Heart right ventricle (tissue), 16 donors: ENCODE results near the gene COX15. TPM values are rescaled to one million over a fixed set of nuclear protein-coding genes. Genes with fewer than 3 reads are reported as not detected.

Experiments
- ATAC-seq, 8 donors: fragments of 200-7000 bp; cut with Tn5 transposase; one replicate each; pipeline ENCODE4 v1.9.1; 2020; ENCODE audit warnings: mild to moderate bottlenecking in 8 of 8, moderate library complexity in 8 of 8, moderate number of reproducible peaks in 1 of 8
- DNase-seq, 2 donors: peaks; one replicate each; pipeline ENCODE4 v3.0.0-alpha.2; 2020
- H3K27ac ChIP-seq, 10 donors: fragments of 200-600 bp; sonication (generic) in 2 of 10; one replicate each; pipeline versions ENCODE4 v1.5.0 to v1.8.0; 2020 to 2022; ENCODE audit warnings: mild to moderate bottlenecking in 3 of 10
- H3K27me3 ChIP-seq, 7 donors: fragments of 200-600 bp; one replicate each; pipeline ENCODE4 v1.8.0; 2021 to 2022; ENCODE audit warnings: mild to moderate bottlenecking in 2 of 7
- H3K36me3 ChIP-seq, 9 donors: fragments of 200-600 bp; sonication (generic) in 1 of 9; one replicate each; pipeline versions ENCODE4 v1.5.0 to v1.8.0; 2020 to 2022; ENCODE audit warnings: mild to moderate bottlenecking in 2 of 9
- H3K4me1 ChIP-seq, 9 donors: fragments of 200-600 bp; sonication (generic) in 1 of 9; one replicate each; pipeline versions ENCODE4 v1.5.0 to v1.8.0; 2020 to 2022; ENCODE audit warnings: mild to moderate bottlenecking in 4 of 9
- H3K4me3 ChIP-seq, 10 donors: fragments of 200-600 bp; sonication (generic) in 2 of 10; one replicate each; pipeline versions ENCODE4 v1.5.0 to v1.8.0; 2020 to 2022; ENCODE audit warnings: mild to moderate bottlenecking in 7 of 10, moderate library complexity in 2 of 10
- H3K9me3 ChIP-seq, 11 donors: fragments of 200-600 bp in 10 of 11; sonication (generic) in 2 of 11; one replicate each; pipeline versions ENCODE4 v1.5.0 to v1.8.0; 2013 to 2022; ENCODE audit warnings: mild to moderate bottlenecking in 2 of 11, control low read depth in 1 of 11, moderate library complexity in 1 of 11
- CTCF ChIP-seq, 9 donors: fragments of 200-600 bp; sonication (generic) in 2 of 9; IDR thresholded peaks; one replicate each; pipeline versions ENCODE4 v1.5.0 to v1.8.0; 2021 to 2022; ENCODE audit warnings: antibody characterized with exemption in 9 of 9, mild to moderate bottlenecking in 5 of 9, moderate library complexity in 1 of 9
- WGBS, 2 donors: extraction: QIAGEN DNeasy Blood & Tissue Kit; methylation state at CpG; one replicate each; pipeline ENCODE4 v1.1.7; 2013; ENCODE audit warnings: inconsistent platforms in 1 of 2; 5-methylcytosine and 5-hydroxymethylcytosine counted together
- intact Hi-C, 10 donors: fragments of 100-400 bp; cut with DNase I; formaldehyde crosslinking; loops; one replicate each; pipeline versions ENCODE4 v1.11.1 to v1.14.2; 2022
- polyA plus RNA-seq, 2 donors: library from polyadenylated mRNA; stranded (reverse); fragments of 200-250 nt; gene quantifications; one replicate each; pipeline ENCODE4 v1.2.3, GENCODE V29; 2013
- total RNA-seq, 10 donors: library from RNA; stranded (reverse); fragmentation: NEBNext Ultra II Directional in 3 of 10; extraction: Animal tissue kit (Norgen Biotek cat#: 25700) in 3 of 10; gene quantifications; one replicate each; pipeline versions ENCODE4 v1.2.1 to v1.2.4, GENCODE V29; 2021 to 2023
- donor health status: Arrhythmogenic right ventricular cardiomyopathy.
- donor health status: ischemic (EF 13 %, LVEDD 7.1; RV severe dilation, severe dysfunction).
- donor health status: healthy with polysubstance abuse.
- donor health status: DM: no; HTN: yes; CAD: no.
- donor health status: DM: no; HTN: no; CAD: no.
- donor health status: ischemic (EF 25% LVEDD 6.9; RV normal size, moderate dysfunction).
- donor health status: ischemic (EF 25% LVEDD 5.7; RV mildly dilated, moderate dysfunction).
- donor health status: healthy.
- donor health status: DM: yes; HTN: yes; CAD: no.
- donor health status: Ischemic cardiomyopathy.
- donor health status: ischemic (EF 35%, LVEDD 5.7; RV mildly dilated, moderate dysfunction).
- donor health status: nonischemic (EF 11% LVEDD 7.7; RV severe dilation, severe dysfunction).
- donor health status: DM: yes; HTN: yes; CAD: no.
- donor health status: PGD.
- donor health status: ischemic (EF 29% LVEDD 5.4; RV normal size, mild dysfunction).
- donor health status: nonischemic (EF 23%, LVEDD 6.1; RV moderate dilation, normal function).

COX15 gene
- total and polyA plus RNA-seq, 12 donors = 12.5 to 47.2 (median 38.1) TPM

- DNase-seq = no peak
- ATAC-seq = no peak
These were observed 43.9 kb upstream of the COX15 start for GRCh38 chr10:99775850-99776249.

GRCh38 chr10:99770408-99771045, 38.6 kb upstream of the COX15 start:
- DNase-seq = no peak
- no peak for TF ChIP-seq CTCF (IDR thresholded peaks at IDR 0.05)
- Histone ChIP-seq H3K9me3 (no peaks in the 10 kb centered on the region), H3K4me3 (no peak overlapping the region), H3K36me3 (no peaks in the 10 kb centered on the region), H3K27ac (no peak overlapping the region), H3K4me1 (peaks cover 0 to 2% (median 0%) of the 10 kb centered on the region in 9 donors), H3K27me3 (no peaks in the 10 kb centered on the region)
- 67 to 75% methylated on average over 4 of the region's 4 CpGs for WGBS, 2 donors
- intact Hi-C loops = no loop called here
- no peak for ATAC-seq

More at GRCh38 chr10:99775850-99776249, 43.9 kb upstream of the COX15 start:
- H3K4me1 ChIP-seq = peaks cover 0 to 30% (median 0%) of the 10 kb centered on the region in 9 donors
- H3K36me3 ChIP-seq = no peaks in the 10 kb centered on the region
- no peaks in the 10 kb centered on the region for H3K27me3 ChIP-seq
- no peak overlapping the region for H3K4me3 ChIP-seq
- H3K27ac ChIP-seq = peak overlapping the region in 1 of 10 donors; percentile 36
- intact Hi-C loops = no loop called here
- H3K9me3 ChIP-seq = no peaks in the 10 kb centered on the region
- no peak for TF ChIP-seq CTCF (IDR thresholded peaks at IDR 0.05)

GRCh38 chr10:99769706-99770105, 37.8 kb upstream of the COX15 start:
- Histone ChIP-seq H3K9me3 (no peaks in the 10 kb centered on the region), H3K4me1 (no peaks in the 10 kb centered on the region), H3K27ac (no peak overlapping the region), H3K36me3 (no peaks in the 10 kb centered on the region), H3K27me3 (no peaks in the 10 kb centered on the region), H3K4me3 (no peak overlapping the region)
- DNase-seq (no peak), ATAC-seq (no peak)
- TF ChIP-seq CTCF (IDR thresholded peaks at IDR 0.05) = no peak
- intact Hi-C loops = no loop called here
- WGBS, 2 donors = 81 to 87% methylated on average over 5 of the region's 5 CpGs

GRCh38 chr10:99768556-99768955, 36.6 kb upstream of the COX15 start:
- peaks cover 0 to under 1% (median 0%) of the 10 kb centered on the region in 11 donors for H3K9me3 ChIP-seq

More at GRCh38 chr10:99768556-99768955, 36.6 kb upstream of the COX15 start:
- Histone ChIP-seq H3K27ac (no peak overlapping the region), H3K4me1 (no peaks in the 10 kb centered on the region), H3K27me3 (no peaks in the 10 kb centered on the region), H3K36me3 (no peaks in the 10 kb centered on the region), H3K4me3 (no peak overlapping the region)
- no peak for DNase-seq
- intact Hi-C loops = no loop called here
- no peak for TF ChIP-seq CTCF (IDR thresholded peaks at IDR 0.05)
- 59% methylated on average over 2 of the region's 2 CpGs for WGBS, 2 donors
- no peak for ATAC-seq
